Non-pigmented ciliary epithelial cell (primary cell): ENCODE measurements around the gene MYL7.
"Not testable (repeated sequence)": the region's sequence is repeated elsewhere in the genome, so short reads cannot be mapped to it uniquely, and the experiment has no call there.

ENCODE experiments used
- DNase-seq: peaks from one replicate; pipeline ENCODE4 v3.0.0-alpha.2; 2010; ENCODE audit warnings: low read depth

MYL7 gene

GRCh38 chr7:44141221-44141850, at the start of gene MYL7:
Gene MYL7 (minus strand): TSS chr7:44141332. CDS start chr7:44141305, 27 bp downstream.
- DNase-seq, result no peak

GRCh38 chr7:44189993-44190872, 49.1 kb upstream of the MYL7 start:
- DNase-seq, result no peak

GRCh38 chr7:44189286-44189992, 48.3 kb upstream of the MYL7 start, which contains the start of gene GCK:
Gene GCK (minus strand): TSS chr7:44189439. CDS start chr7:44188953, 486 bp downstream.
- no peak for DNase-seq

GRCh38 chr7:44188480-44189225, 47.5 kb upstream of the MYL7 start:
- no peak for DNase-seq

- no peak for DNase-seq
Measured at GRCh38 chr7:44187636-44188416, 46.7 kb upstream of the MYL7 start.

- no peak for DNase-seq
Measured at GRCh38 chr7:44186736-44187135, 45.6 kb upstream of the MYL7 start.

- no peak for DNase-seq
Measured at GRCh38 chr7:44185729-44186128, 44.6 kb upstream of the MYL7 start.

- no peak for DNase-seq
Measured at GRCh38 chr7:44184873-44185446, 43.8 kb upstream of the MYL7 start.

- DNase-seq, result peak; percentile 68
Measured at GRCh38 chr7:44184206-44184872, 43.2 kb upstream of the MYL7 start.

- DNase-seq, result no peak
Measured at GRCh38 chr7:44183386-44183785, 42.3 kb upstream of the MYL7 start.

- DNase-seq, result no peak
Measured at GRCh38 chr7:44182827-44183226, 41.7 kb upstream of the MYL7 start.

GRCh38 chr7:44180631-44181030, 39.5 kb upstream of the MYL7 start:
- no peak for DNase-seq

GRCh38 chr7:44177570-44178131, 36.5 kb upstream of the MYL7 start:
- DNase-seq, result no peak

GRCh38 chr7:44176486-44176885, 35.4 kb upstream of the MYL7 start:
- DNase-seq, result no peak

GRCh38 chr7:44175730-44176129, 34.6 kb upstream of the MYL7 start:
- DNase-seq, result no peak

GRCh38 chr7:44174694-44174948, 33.5 kb upstream of the MYL7 start:
- DNase-seq, result not testable (repeated sequence)

- no peak for DNase-seq
Measured at GRCh38 chr7:44173911-44174693, 33.0 kb upstream of the MYL7 start.

- DNase-seq, result no peak
Measured at GRCh38 chr7:44172803-44173424, 31.8 kb upstream of the MYL7 start.

- DNase-seq, result no peak
Measured at GRCh38 chr7:44172352-44172751, 31.2 kb upstream of the MYL7 start.
